Superior temporal gyrus (tissue), 1 donor: ENCODE measurements around the gene ZNF532.

ENCODE experiments used
- DNase-seq: peaks from one replicate; pipeline ENCODE4 v3.0.0-alpha.2; 2016; ENCODE audit errors: extremely low spot score

Gene ZNF532

GRCh38 chr18:58867281-58867961 lies 2.7 kb downstream of the ZNF532 start:
- DNase-seq, result peak; percentile 29

GRCh38 chr18:58868440-58868839 lies 3.8 kb downstream of the ZNF532 start:
- no peak for DNase-seq

GRCh38 chr18:58870130-58870529 lies 5.5 kb downstream of the ZNF532 start:
- DNase-seq, result peak; percentile 7

GRCh38 chr18:58870621-58871020 lies 5.9 kb downstream of the ZNF532 start:
- DNase-seq, result no peak

GRCh38 chr18:58871514-58872420 lies 7.1 kb downstream of the ZNF532 start:
- DNase-seq, result peak; percentile 55

- peak; percentile 5 for DNase-seq
Measured at GRCh38 chr18:58878640-58879039, 14.0 kb downstream of the ZNF532 start.

- DNase-seq, result no peak
Measured at GRCh38 chr18:58881477-58881876, 16.8 kb downstream of the ZNF532 start.

- no peak for DNase-seq
Measured at GRCh38 chr18:58882044-58882443, 17.4 kb downstream of the ZNF532 start.

GRCh38 chr18:58882686-58883085 lies 18.0 kb downstream of the ZNF532 start:
- DNase-seq, result no peak

GRCh38 chr18:58884680-58885079 lies 20.0 kb downstream of the ZNF532 start:
- DNase-seq, result no peak

GRCh38 chr18:58886431-58886830 lies 21.8 kb downstream of the ZNF532 start:
- DNase-seq, result no peak

GRCh38 chr18:58886864-58887612 lies 22.4 kb downstream of the ZNF532 start:
- no peak for DNase-seq

GRCh38 chr18:58887613-58887963 lies 22.9 kb downstream of the ZNF532 start:
- DNase-seq, result no peak

GRCh38 chr18:58891776-58892175 lies 27.1 kb downstream of the ZNF532 start:
- DNase-seq, result no peak

GRCh38 chr18:58892488-58892887 lies 27.8 kb downstream of the ZNF532 start:
- no peak for DNase-seq

- DNase-seq, result no peak
Measured at GRCh38 chr18:58893388-58894099, 28.9 kb downstream of the ZNF532 start.

- DNase-seq, result no peak
Measured at GRCh38 chr18:58894930-58895329, 30.3 kb downstream of the ZNF532 start.

- DNase-seq, result no peak
Measured at GRCh38 chr18:58895385-58895784, 30.7 kb downstream of the ZNF532 start.

- DNase-seq, result no peak
Measured at GRCh38 chr18:58896268-58896667, 31.6 kb downstream of the ZNF532 start.

GRCh38 chr18:58896734-58897508 lies 32.2 kb downstream of the ZNF532 start:
- no peak for DNase-seq
